H1 (cell line): ENCODE data around the gene CHMP4A. TPM values are rescaled to one million over a fixed set of nuclear protein-coding genes. Genes with fewer than 3 reads are reported as not detected.

ENCODE experiments used
- CTCF ChIA-PET: fragments of 300-600 bp; sonication (Branson Sonifier 250); formaldehyde crosslinking; loops from one replicate; lab custom pipeline; 2021; ENCODE audit not compliant: partially characterized antibody; lab: Charles Lee
- POLR2A ChIA-PET: fragments of 300-600 bp; sonication (Branson Sonifier 250); formaldehyde crosslinking; loops from one replicate; lab custom pipeline; 2021; ENCODE audit warnings: inconsistent platforms; ENCODE audit not compliant: partially characterized antibody; lab: Charles Lee
- DNase-seq, 2 experiments: peaks; one replicate each; pipeline versions ENCODE4 v3.0.0 to v3.0.0-alpha.2; 2010 to 2022; ENCODE audit warnings: low spot score in 2 of 2, low read depth in 1 of 2, mixed read lengths in 1 of 2
- FAIRE-seq: peaks from 2 replicates; lab custom pipeline; 2011; peaks lifted over from hg19 to GRCh38; lab: Jason Lieb, UNC
- H2AFZ ChIP-seq: 2 replicates; pipeline ENCODE4 v1.8.1; 2012; ENCODE audit warnings: low read length, inconsistent platforms
- H2AK5ac ChIP-seq: 2 replicates; pipeline ENCODE4 v1.6.1; 2013; ENCODE audit warnings: low read depth, low read length
- H2BK120ac ChIP-seq: replicated peaks from 2 replicates; pipeline ENCODE3; 2013; ENCODE audit warnings: low read depth, low read length, inconsistent platforms
- H2BK12ac ChIP-seq: 2 replicates; pipeline ENCODE4 v1.6.1; 2013; ENCODE audit warnings: low read depth, low read length
- H2BK15ac ChIP-seq: 2 replicates; pipeline ENCODE4 v1.6.1; 2013; ENCODE audit warnings: low read length
- H2BK20ac ChIP-seq: 2 replicates; pipeline ENCODE4 v1.6.1; 2013; ENCODE audit warnings: low read length
- H2BK5ac ChIP-seq: 2 replicates; pipeline ENCODE4 v1.6.1; 2013; ENCODE audit warnings: low read depth, low read length
- H3K14ac ChIP-seq: 2 replicates; pipeline ENCODE4 v1.6.1; 2013; ENCODE audit warnings: inconsistent platforms; ENCODE audit not compliant: insufficient read length
- H3K18ac ChIP-seq: 2 replicates; pipeline ENCODE4 v1.6.1; 2013; ENCODE audit warnings: low read length; ENCODE audit errors: extremely low read depth
- H3K23ac ChIP-seq: 2 replicates; pipeline ENCODE4 v1.6.1; 2013; ENCODE audit warnings: inconsistent platforms; ENCODE audit not compliant: insufficient read length
- H3K23me2 ChIP-seq: 2 replicates; pipeline ENCODE4 v1.6.1; 2013; ENCODE audit warnings: low read depth, low read length
- H3K27ac ChIP-seq: 2 replicates; pipeline ENCODE4 v1.6.1; 2011; ENCODE audit warnings: low read depth, low read length, inconsistent platforms
- H3K27me3 ChIP-seq, 4 experiments: replicated peaks in 1 of 4; 1 replicate in 1 of 4; 2 replicates in 3 of 4; pipeline versions ENCODE4 v1.6.1 to v1.8.1; 2011 to 2013; ENCODE audit warnings: low read length in 3 of 4, mild to moderate bottlenecking in 3 of 4, inconsistent platforms in 2 of 4, mixed read lengths in 2 of 4, moderate library complexity in 1 of 4; ENCODE audit not compliant: control insufficient read depth in 3 of 4, insufficient read depth in 3 of 4; ENCODE audit errors: extremely low read depth in 1 of 4
- H3K36me3 ChIP-seq, 4 experiments: 2 replicates each; pipeline versions ENCODE4 v1.6.1 to v1.8.1; 2011 to 2013; ENCODE audit warnings: mild to moderate bottlenecking in 4 of 4, low read length in 3 of 4, moderate library complexity in 2 of 4, control low read depth in 1 of 4, inconsistent platforms in 1 of 4; ENCODE audit not compliant: insufficient read depth in 4 of 4, control insufficient read depth in 2 of 4
- H3K4ac ChIP-seq: replicated peaks from 2 replicates; pipeline ENCODE3; 2013; ENCODE audit warnings: low read length, low read depth, mixed read lengths, inconsistent platforms; ENCODE audit not compliant: insufficient read length
- H3K4me1 ChIP-seq, 4 experiments: replicated peaks in 1 of 4; 1 replicate in 1 of 4; 2 replicates in 3 of 4; pipeline versions ENCODE4 v1.6.1 to v1.8.1; 2011 to 2013; ENCODE audit warnings: low read length in 3 of 4, inconsistent platforms in 2 of 4, mixed read lengths in 1 of 4; ENCODE audit not compliant: insufficient read depth in 4 of 4, control insufficient read depth in 3 of 4
- H3K4me2 ChIP-seq, 2 experiments: 2 replicates each; pipeline versions ENCODE4 v1.6.1 to v1.8.1; 2011 to 2013; ENCODE audit warnings: low read depth in 2 of 2, low read length in 2 of 2, control low read depth in 1 of 2, inconsistent platforms in 1 of 2, mild to moderate bottlenecking in 1 of 2; ENCODE audit not compliant: insufficient read depth in 1 of 2
- H3K4me3 ChIP-seq, 4 experiments: fragments of 200-600, 300-600 bp in 1 of 4; sonication (generic), shearing (Covaris generic), sonication (Bioruptor Twin) in 1 of 4; 2 replicates each; pipeline versions ENCODE4 v1.5.1 to v1.8.1; 2011 to 2016; ENCODE audit warnings: low read length in 4 of 4, low read depth in 3 of 4, control low read depth in 2 of 4, inconsistent platforms in 2 of 4, mild to moderate bottlenecking in 2 of 4, mixed read lengths in 1 of 4, moderate library complexity in 1 of 4; ENCODE audit not compliant: insufficient read depth in 2 of 4; ENCODE audit errors: extremely low read depth in 1 of 4
- H3K56ac ChIP-seq: replicated peaks from 2 replicates; pipeline ENCODE3; 2013; ENCODE audit warnings: low read depth, mild to moderate bottlenecking, mixed read lengths, low read length, inconsistent platforms; ENCODE audit not compliant: insufficient read length
- H3K79me1 ChIP-seq: 2 replicates; pipeline ENCODE4 v1.6.1; 2013; ENCODE audit warnings: low read depth, low read length, control low read depth
- H3K79me2 ChIP-seq, 2 experiments: 2 replicates each; pipeline versions ENCODE4 v1.6.1 to v1.8.1; 2012 to 2013; ENCODE audit warnings: low read length in 2 of 2, mild to moderate bottlenecking in 2 of 2, inconsistent platforms in 1 of 2; ENCODE audit not compliant: insufficient read depth in 2 of 2, control insufficient read depth in 1 of 2
- H3K9ac ChIP-seq, 4 experiments: replicated peaks in 1 of 4; 1 replicate in 1 of 4; 2 replicates in 3 of 4; pipeline versions ENCODE4 v1.6.1 to v1.8.1; 2011 to 2013; ENCODE audit warnings: low read depth in 3 of 4, low read length in 3 of 4, control low read depth in 2 of 4, mild to moderate bottlenecking in 2 of 4, moderate library complexity in 2 of 4, inconsistent platforms in 1 of 4; ENCODE audit errors: extremely low read depth in 1 of 4
- H3K9me3 ChIP-seq, 2 experiments: 2 replicates each; pipeline versions ENCODE4 v1.6.1 to v1.8.1; 2012 to 2013; ENCODE audit warnings: mild to moderate bottlenecking in 2 of 2, moderate library complexity in 2 of 2, control low read depth in 1 of 2, inconsistent platforms in 1 of 2, low read depth in 1 of 2, low read length in 1 of 2, mixed read lengths in 1 of 2; ENCODE audit not compliant: insufficient read depth in 2 of 2
- H4K20me1 ChIP-seq, 2 experiments: replicated peaks in 1 of 2; 2 replicates each; pipeline versions ENCODE3 to v1.8.1; 2011 to 2013; ENCODE audit warnings: inconsistent platforms in 2 of 2, low read length in 2 of 2, mild to moderate bottlenecking in 1 of 2; ENCODE audit not compliant: insufficient read depth in 2 of 2, control insufficient read depth in 1 of 2
- H4K5ac ChIP-seq: 2 replicates; pipeline ENCODE4 v1.6.1; 2013; ENCODE audit warnings: low read length, low read depth, mixed read lengths, inconsistent platforms; ENCODE audit not compliant: insufficient read length
- H4K8ac ChIP-seq: 2 replicates; pipeline ENCODE4 v1.8.0; 2013; ENCODE audit warnings: mild to moderate bottlenecking, moderate library complexity, low read length, inconsistent platforms; ENCODE audit not compliant: insufficient read depth; ENCODE audit errors: extremely low read depth
- H4K91ac ChIP-seq: replicated peaks from 2 replicates; pipeline ENCODE3; 2013; ENCODE audit warnings: low read length, mixed read lengths, inconsistent platforms; ENCODE audit not compliant: insufficient read length
- BCL11A ChIP-seq, 2 experiments: IDR thresholded peaks; one replicate each; pipeline ENCODE4 v1.6.1; 2011; ENCODE audit warnings: low read depth in 2 of 2, low read length in 2 of 2, mild to moderate bottlenecking in 2 of 2
- CHD1 ChIP-seq: IDR thresholded peaks from 2 replicates; pipeline ENCODE4 v1.6.1; 2012; ENCODE audit warnings: low read depth, low read length, improper control_type of control experiment
- CREB1 ChIP-seq: IDR thresholded peaks from 2 replicates; pipeline ENCODE4 v1.6.1; 2012; ENCODE audit warnings: inconsistent platforms
- FOSL1 ChIP-seq: IDR thresholded peaks from 2 replicates; pipeline ENCODE4 v1.6.1; 2011; ENCODE audit warnings: mild to moderate bottlenecking, low read depth, low read length, moderate library complexity; ENCODE audit not compliant: insufficient read depth
- HDAC2 ChIP-seq, 2 experiments: fragments of 300-600 bp in 1 of 2; sonication (generic) in 1 of 2; IDR thresholded peaks; 2 replicates each; pipeline ENCODE4 v1.6.1; 2011 to 2012; ENCODE audit warnings: low read depth in 2 of 2, low read length in 2 of 2, mild to moderate bottlenecking in 2 of 2, moderate library complexity in 2 of 2, borderline replicate concordance in 1 of 2, inconsistent platforms in 1 of 2
- KDM1A ChIP-seq: fragments of 200-600, 300-600 bp; sonication (generic); IDR thresholded peaks from 2 replicates; pipeline ENCODE4 v1.7.1; 2016; ENCODE audit warnings: mild to moderate bottlenecking, low read length, borderline replicate concordance
- SP2 ChIP-seq: IDR thresholded peaks from 2 replicates; pipeline ENCODE4 v1.6.1; 2012; ENCODE audit warnings: mild to moderate bottlenecking, low read length, inconsistent platforms
- SP4 ChIP-seq: IDR thresholded peaks from 2 replicates; pipeline ENCODE4 v1.6.1; 2012; ENCODE audit warnings: low read length, inconsistent platforms
- SRF ChIP-seq: IDR thresholded peaks from 2 replicates; pipeline ENCODE4 v1.6.1; 2011; ENCODE audit warnings: mild to moderate bottlenecking, low read depth, low read length, moderate library complexity
- WGBS, 2 experiments: shearing (Covaris generic) in 1 of 2; methylation state at CpG; one replicate each; pipeline versions ENCODE4 v1.1.6 to v1.1.7; 2013 to 2015; ENCODE audit warnings: low lambda C conversion rate in 2 of 2, mixed read lengths in 2 of 2, inconsistent platforms in 1 of 2, low coverage in 1 of 2, missing lambda C conversion rate in 1 of 2; ENCODE audit not compliant: insufficient replicate concordance in 2 of 2, insufficient coverage in 1 of 2, insufficient read length in 1 of 2; ENCODE audit errors: extremely low coverage in 1 of 2, missing lambda C conversion rate in 1 of 2; 5-methylcytosine and 5-hydroxymethylcytosine counted together
- polyA plus RNA-seq, 7 experiments: library from polyadenylated mRNA; depleted of rRNA in 3 of 7; stranded (reverse) in 5 of 7; unstranded in 2 of 7; fragments of >200 nt in 5 of 7; fragments of 200-250 nt in 2 of 7; gene quantifications; 1 replicate in 5 of 7; 2 replicates in 1 of 7; 4 replicates in 1 of 7; pipeline versions ENCODE4 v1.2.1 to v1.2.3, GENCODE V29; 2011 to 2013; ENCODE audit warnings: missing spikeins in 2 of 7, mixed read lengths in 2 of 7
- total RNA-seq: library from RNA; stranded (reverse); fragmentation: NEBNext Ultra II Directional; extraction: Animal tissue kit (Norgen Biotek cat#: 25700); gene quantifications from 2 replicates; pipeline ENCODE4 v1.2.1, GENCODE V29; 2021
- TF ChIP-seq, protein P1 (sequence below): IDR thresholded peaks from 2 replicates; pipeline ENCODE4 v1.6.1; 2011; ENCODE audit warnings: low read depth, mild to moderate bottlenecking, low read length; ENCODE audit not compliant: insufficient read depth
- TF ChIP-seq, protein P2 (sequence below): IDR thresholded peaks from 2 replicates; pipeline ENCODE4 v1.6.1; 2012; ENCODE audit warnings: low read length, inconsistent platforms

The CHMP4A gene
- total and polyA plus RNA-seq, 2 of the 8 experiments (the other 6 are each of a cell fraction or from before 2014, with no cell fraction given), result 32.9 to 37.6 TPM

DNA sequence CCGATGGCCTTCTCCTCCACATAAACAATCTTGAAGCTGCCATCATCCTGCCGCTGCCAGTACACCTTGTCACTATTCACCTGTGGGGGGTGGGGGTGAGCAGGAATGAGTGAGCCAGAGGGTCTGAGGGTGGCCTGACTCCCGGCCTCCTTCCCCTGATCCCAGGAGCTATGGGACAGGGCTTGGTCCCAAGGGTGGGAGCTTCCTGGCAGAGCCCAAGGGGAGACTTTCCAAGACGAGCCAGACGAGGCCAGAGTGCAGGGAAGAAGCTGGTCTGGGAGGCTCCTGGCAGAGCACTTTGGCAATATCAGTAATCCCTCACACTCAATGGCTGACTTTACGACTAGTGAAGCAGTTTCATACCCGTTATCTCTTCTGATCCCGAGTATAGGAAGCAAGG, 42.1 kb upstream of the CHMP4A start:
- no peak overlapping the region for H2AK5ac ChIP-seq
- no peak overlapping the region for H4K5ac ChIP-seq
- H3K4me2 ChIP-seq, result no peak overlapping the region
- no peak overlapping the region for H2BK20ac ChIP-seq
- WGBS, 2 experiments, result 85% methylated on average over 8 of the region's 8 CpGs; no CpG with 5 or more reads in 1 of the 2 experiments
- no peak overlapping the region for H2AFZ ChIP-seq
- no peaks in the 10 kb centered on the region; a peak in 1 of 7 replicates for H3K27me3 ChIP-seq
- CTCF ChIA-PET, result interaction anchor here (0.6 to 6.0 kb wide), 6 partner anchors 9 to 145 kb away, joined by 3 to 63 read pairs (median 3); partner anchors contain the start of genes CIDEB, DHRS1 and NOP9
- FAIRE-seq (no peak), DNase-seq (no peak)
- H4K20me1 ChIP-seq, result peaks cover 0 to 2% of the 10 kb centered on the region in 2 experiments
- H3K14ac ChIP-seq, result no peak overlapping the region
- no peaks in the 10 kb centered on the region for H3K36me3 ChIP-seq
- no peak overlapping the region for H2BK5ac ChIP-seq
- H3K79me2 ChIP-seq, result no peaks in the 10 kb centered on the region
- H3K23ac ChIP-seq, result no peak overlapping the region
- H3K9ac ChIP-seq, result no peak overlapping the region
- H3K27ac ChIP-seq, result no peak overlapping the region
- no peak overlapping the region for H4K91ac ChIP-seq
- no peak overlapping the region for H2BK15ac ChIP-seq
- POLR2A ChIA-PET, result interaction anchor here (0.8 kb wide), 1 partner anchor 16 kb away, joined by 3 read pairs; the partner anchor contains the start of gene RABGGTA
- no peak overlapping the region for H3K4me3 ChIP-seq
- H3K4me1 ChIP-seq, result no peaks in the 10 kb centered on the region; a peak in 1 of 7 replicates
- H3K18ac ChIP-seq, result no peak overlapping the region
- no peak overlapping the region for H3K56ac ChIP-seq
- no peaks in the 10 kb centered on the region for H3K23me2 ChIP-seq
- no peak overlapping the region for H2BK12ac ChIP-seq
- no peak overlapping the region for H3K4ac ChIP-seq
- no peak overlapping the region for H4K8ac ChIP-seq
- no peak overlapping the region for H2BK120ac ChIP-seq
- no peaks in the 10 kb centered on the region for H3K9me3 ChIP-seq
- H3K79me1 ChIP-seq, result no peaks in the 10 kb centered on the region
- TF ChIP-seq HDAC2 (IDR thresholded peaks at IDR 0.05; ENCODE audit: borderline replicate concordance in 1 of 2, low read depth in 2 of 2, low read length in 2 of 2), result no peak
- no peak for TF ChIP-seq SP2
- no peak for TF ChIP-seq KDM1A
- no peak for TF ChIP-seq SRF
- TF ChIP-seq SP4, result no peak
- no peak for TF ChIP-seq FOSL1
- TF ChIP-seq, protein P1, sequence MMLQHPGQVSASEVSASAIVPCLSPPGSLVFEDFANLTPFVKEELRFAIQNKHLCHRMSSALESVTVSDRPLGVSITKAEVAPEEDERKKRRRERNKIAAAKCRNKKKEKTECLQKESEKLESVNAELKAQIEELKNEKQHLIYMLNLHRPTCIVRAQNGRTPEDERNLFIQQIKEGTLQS, result no peak
- TF ChIP-seq BCL11A (IDR thresholded peaks at IDR 0.05; ENCODE audit: low read depth in 2 of 2, low read length in 2 of 2), result no peak
- no peak for TF ChIP-seq CHD1
- TF ChIP-seq, protein P2, sequence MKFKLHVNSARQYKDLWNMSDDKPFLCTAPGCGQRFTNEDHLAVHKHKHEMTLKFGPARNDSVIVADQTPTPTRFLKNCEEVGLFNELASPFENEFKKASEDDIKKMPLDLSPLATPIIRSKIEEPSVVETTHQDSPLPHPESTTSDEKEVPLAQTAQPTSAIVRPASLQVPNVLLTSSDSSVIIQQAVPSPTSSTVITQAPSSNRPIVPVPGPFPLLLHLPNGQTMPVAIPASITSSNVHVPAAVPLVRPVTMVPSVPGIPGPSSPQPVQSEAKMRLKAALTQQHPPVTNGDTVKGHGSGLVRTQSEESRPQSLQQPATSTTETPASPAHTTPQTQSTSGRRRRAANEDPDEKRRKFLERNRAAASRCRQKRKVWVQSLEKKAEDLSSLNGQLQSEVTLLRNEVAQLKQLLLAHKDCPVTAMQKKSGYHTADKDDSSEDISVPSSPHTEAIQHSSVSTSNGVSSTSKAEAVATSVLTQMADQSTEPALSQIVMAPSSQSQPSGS, result no peak
- no peak for TF ChIP-seq CREB1
